ENCODE results near the gene WDR70.

The WDR70 gene

DNA sequence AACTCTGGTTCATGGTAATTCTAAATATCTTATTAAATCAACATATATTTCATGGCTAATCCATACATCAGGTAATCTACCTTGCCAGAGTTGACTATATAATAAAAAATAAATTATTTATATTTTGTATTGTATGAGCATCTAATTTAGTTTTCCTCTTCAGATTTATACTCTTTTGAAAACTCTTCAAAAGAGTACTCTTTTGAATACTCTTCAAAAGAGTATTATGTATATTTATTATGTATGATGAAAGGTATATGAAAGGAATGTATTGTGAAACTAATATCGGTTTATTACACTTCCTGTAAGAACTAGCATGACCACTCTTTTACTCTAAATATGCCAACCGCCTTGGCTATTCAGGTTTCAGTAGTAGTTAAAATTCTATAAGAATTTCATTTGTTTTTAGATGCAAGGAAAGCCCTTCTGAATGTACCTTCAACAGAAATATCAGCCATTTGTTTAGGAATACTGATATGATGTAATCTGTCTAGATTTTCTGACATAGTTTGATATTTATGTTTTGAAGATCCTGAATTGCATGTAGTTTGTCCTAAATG is 178.7 kb downstream of the WDR70 start:
- ChIA-PET POLR2A (no interaction called here), CTCF (interaction anchor here (0.6 kb wide), 1 partner anchor 905 kb away, joined by 4 read pairs; no protein-coding TSS in a partner anchor)
- TF ChIP-seq BHLHE40 (IDR thresholded peaks at IDR 0.05; ENCODE audit: borderline replicate concordance): no peak
- no peak for DNase-seq (ENCODE audit: extremely low spot score)

DNA sequence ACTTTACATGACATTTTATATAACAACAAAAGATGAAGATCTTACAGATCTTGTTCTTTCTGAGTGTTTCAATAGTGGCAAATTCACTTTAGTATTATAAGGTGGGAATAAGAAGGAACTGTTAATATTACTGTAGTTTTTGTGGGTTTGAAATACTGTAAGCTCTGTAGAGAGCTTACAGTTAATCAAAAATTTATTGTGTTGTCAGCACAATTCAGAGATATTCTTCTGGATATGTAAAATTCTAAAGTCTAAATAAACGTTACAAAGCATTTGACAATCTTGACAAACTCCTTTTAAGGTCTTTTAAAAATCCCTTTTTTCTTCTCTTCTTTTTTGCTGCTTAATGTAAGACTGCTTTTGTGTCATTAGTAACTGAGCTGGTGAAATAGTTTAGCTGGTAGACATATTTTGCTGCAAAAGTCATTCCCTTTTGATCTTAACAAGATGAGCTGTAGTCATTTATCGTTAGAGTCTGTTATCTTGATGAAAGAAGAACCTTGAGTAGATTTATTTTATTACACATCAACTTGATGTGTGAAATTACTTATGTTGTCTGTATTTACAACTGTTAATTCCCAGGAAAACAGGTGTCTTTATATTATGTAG is 186.0 kb downstream of the WDR70 start:
- ChIA-PET CTCF (no interaction called here), POLR2A (no interaction called here)
- TF ChIP-seq SUZ12 (IDR thresholded peaks at IDR 0.05) (no peak), ELF4 (IDR thresholded peaks at IDR 0.05) (no peak), CTBP1 (IDR thresholded peaks at IDR 0.05; ENCODE audit: borderline replicate concordance) (no peak), HDGF (IDR thresholded peaks at IDR 0.05; ENCODE audit: borderline replicate concordance) (no peak), NFRKB (IDR thresholded peaks at IDR 0.05) (no peak), BHLHE40 (IDR thresholded peaks at IDR 0.05; ENCODE audit: borderline replicate concordance) (no peak), ARNT (IDR thresholded peaks at IDR 0.05) (no peak), TARDBP (IDR thresholded peaks at IDR 0.05) (no peak), L3MBTL2 (conservative IDR thresholded peaks at IDR 0.05) (no peak), SP1 (IDR thresholded peaks at IDR 0.05) (no peak), FOXK2 (IDR thresholded peaks at IDR 0.05) (no peak), FOXM1 (IDR thresholded peaks at IDR 0.05; ENCODE audit: borderline replicate concordance) (no peak), LEF1 (IDR thresholded peaks at IDR 0.05; ENCODE audit: borderline replicate concordance) (no peak), FOXA1 (IDR thresholded peaks at IDR 0.05) (no peak), ZNF384 (IDR thresholded peaks at IDR 0.05) (no peak)
- TF ChIP-seq, protein P1, sequence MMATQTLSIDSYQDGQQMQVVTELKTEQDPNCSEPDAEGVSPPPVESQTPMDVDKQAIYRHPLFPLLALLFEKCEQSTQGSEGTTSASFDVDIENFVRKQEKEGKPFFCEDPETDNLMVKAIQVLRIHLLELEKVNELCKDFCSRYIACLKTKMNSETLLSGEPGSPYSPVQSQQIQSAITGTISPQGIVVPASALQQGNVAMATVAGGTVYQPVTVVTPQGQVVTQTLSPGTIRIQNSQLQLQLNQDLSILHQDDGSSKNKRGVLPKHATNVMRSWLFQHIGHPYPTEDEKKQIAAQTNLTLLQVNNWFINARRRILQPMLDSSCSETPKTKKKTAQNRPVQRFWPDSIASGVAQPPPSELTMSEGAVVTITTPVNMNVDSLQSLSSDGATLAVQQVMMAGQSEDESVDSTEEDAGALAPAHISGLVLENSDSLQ (IDR thresholded peaks at IDR 0.05): no peak
- DNase-seq (ENCODE audit: extremely low spot score): no peak

DNA sequence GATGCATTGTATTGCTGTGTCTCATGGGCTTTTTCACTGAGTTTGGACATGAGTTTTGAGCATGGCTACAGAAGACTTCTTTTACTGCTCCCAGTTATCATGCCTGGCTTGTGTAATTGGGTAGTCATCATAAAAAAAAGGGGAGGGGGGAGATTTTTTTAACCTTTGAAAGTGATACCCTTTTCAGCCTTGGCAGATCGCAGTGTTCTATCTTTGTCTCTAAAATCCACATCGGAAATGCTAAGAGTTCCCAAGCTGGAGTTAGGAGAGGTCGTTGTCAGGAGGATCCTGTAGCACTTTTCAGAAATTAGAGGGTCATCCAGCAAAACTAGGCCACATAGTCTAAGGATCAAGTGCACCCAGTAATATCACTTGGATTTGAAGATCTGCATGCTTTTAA is 188.4 kb downstream of the WDR70 start:
- TF ChIP-seq ARNT (IDR thresholded peaks at IDR 0.05) (no peak), CTBP1 (IDR thresholded peaks at IDR 0.05; ENCODE audit: borderline replicate concordance) (no peak), FOXK2 (IDR thresholded peaks at IDR 0.05) (no peak), NFRKB (IDR thresholded peaks at IDR 0.05) (no peak), BHLHE40 (IDR thresholded peaks at IDR 0.05; ENCODE audit: borderline replicate concordance) (no peak), HDGF (IDR thresholded peaks at IDR 0.05; ENCODE audit: borderline replicate concordance) (no peak), LEF1 (IDR thresholded peaks at IDR 0.05; ENCODE audit: borderline replicate concordance) (no peak), FOXM1 (IDR thresholded peaks at IDR 0.05; ENCODE audit: borderline replicate concordance) (no peak), SP1 (IDR thresholded peaks at IDR 0.05) (no peak), TARDBP (IDR thresholded peaks at IDR 0.05) (no peak), L3MBTL2 (conservative IDR thresholded peaks at IDR 0.05) (no peak), FOXA1 (IDR thresholded peaks at IDR 0.05) (no peak), ZNF384 (IDR thresholded peaks at IDR 0.05) (no peak)
- TF ChIP-seq, protein P1 (IDR thresholded peaks at IDR 0.05): no peak
- ChIA-PET POLR2A (no interaction called here), CTCF (no interaction called here)
- DNase-seq (ENCODE audit: extremely low spot score): no peak

DNA sequence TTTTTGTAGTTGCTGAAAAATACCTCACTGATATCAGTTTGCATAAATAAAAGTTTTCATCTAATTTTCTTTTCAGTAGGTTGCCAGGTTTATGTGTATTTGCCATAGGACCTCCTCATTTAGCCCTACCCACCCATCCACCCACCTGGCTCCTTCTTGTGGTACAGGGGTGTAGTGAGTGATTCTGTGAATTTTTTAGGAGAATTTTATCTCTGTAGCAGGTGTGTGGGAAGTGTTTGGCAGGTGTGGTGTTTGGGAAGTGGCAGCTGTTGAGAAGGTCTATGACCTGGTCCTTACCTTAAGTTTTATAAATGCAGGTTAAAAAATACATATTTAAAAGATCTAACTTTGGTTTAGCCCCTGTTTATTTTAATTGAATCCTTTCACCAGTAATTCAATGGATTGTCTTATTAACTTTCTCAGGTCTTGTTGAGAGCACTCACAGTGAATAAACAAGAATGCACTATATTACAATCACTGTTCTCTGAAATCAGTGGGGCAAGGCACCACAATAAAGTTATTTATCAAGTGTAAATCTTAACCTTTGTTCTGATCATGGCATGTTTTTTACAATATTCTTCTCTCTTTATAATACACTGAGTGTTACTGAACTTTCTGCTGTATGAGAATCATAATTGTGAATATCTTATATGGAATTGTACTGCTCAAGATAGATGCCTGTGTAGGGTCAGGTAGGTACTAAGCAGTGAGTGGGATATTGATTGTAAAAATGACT is 189.1 kb downstream of the WDR70 start:
- DNase-seq (ENCODE audit: extremely low spot score): no peak
- ChIA-PET CTCF (no interaction called here), POLR2A (no interaction called here)
- TF ChIP-seq CTBP1 (IDR thresholded peaks at IDR 0.05; ENCODE audit: borderline replicate concordance) (no peak), NFRKB (IDR thresholded peaks at IDR 0.05) (no peak), SP1 (IDR thresholded peaks at IDR 0.05) (no peak), ARNT (IDR thresholded peaks at IDR 0.05) (no peak), FOXM1 (IDR thresholded peaks at IDR 0.05; ENCODE audit: borderline replicate concordance) (no peak), BHLHE40 (IDR thresholded peaks at IDR 0.05; ENCODE audit: borderline replicate concordance) (no peak), SUZ12 (IDR thresholded peaks at IDR 0.05) (no peak), LEF1 (IDR thresholded peaks at IDR 0.05; ENCODE audit: borderline replicate concordance) (no peak), FOXK2 (IDR thresholded peaks at IDR 0.05) (no peak)
- TF ChIP-seq, protein P1 (IDR thresholded peaks at IDR 0.05): no peak

DNA sequence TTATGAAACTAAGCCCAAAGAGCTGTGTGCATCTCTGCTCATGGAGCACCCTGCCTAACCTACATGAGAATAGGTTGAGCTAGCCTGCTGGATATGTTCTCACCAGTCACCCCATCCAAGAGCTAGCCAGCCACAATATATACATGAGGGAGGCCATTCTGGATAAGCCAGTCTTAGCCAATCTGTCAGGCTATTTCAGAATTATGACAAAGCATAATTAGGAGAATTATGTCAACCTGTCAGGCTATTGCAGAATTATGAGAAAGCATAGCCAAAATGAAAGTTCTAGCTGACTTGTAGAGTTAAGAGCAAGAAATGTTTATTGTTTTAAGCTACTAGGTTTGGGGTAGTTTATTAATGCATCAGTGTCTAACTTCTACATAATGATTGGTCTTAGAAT is 189.8 kb downstream of the WDR70 start:
- ChIA-PET POLR2A (no interaction called here), CTCF (no interaction called here)
- DNase-seq (ENCODE audit: extremely low spot score): no peak
- no peak for TF ChIP-seq NFRKB (IDR thresholded peaks at IDR 0.05)
- TF ChIP-seq LEF1 (IDR thresholded peaks at IDR 0.05; ENCODE audit: borderline replicate concordance): no peak
- no peak for TF ChIP-seq HDGF (IDR thresholded peaks at IDR 0.05; ENCODE audit: borderline replicate concordance)
- TF ChIP-seq, protein P1 (IDR thresholded peaks at IDR 0.05): no peak
- TF ChIP-seq CTBP1 (IDR thresholded peaks at IDR 0.05; ENCODE audit: borderline replicate concordance): no peak
- TF ChIP-seq ELF4 (IDR thresholded peaks at IDR 0.05): no peak
- no peak for TF ChIP-seq FOXA1 (IDR thresholded peaks at IDR 0.05)
- TF ChIP-seq FOXK2 (IDR thresholded peaks at IDR 0.05): no peak
- no peak for TF ChIP-seq ZNF384 (IDR thresholded peaks at IDR 0.05)
- TF ChIP-seq L3MBTL2 (conservative IDR thresholded peaks at IDR 0.05): no peak
- TF ChIP-seq TARDBP (IDR thresholded peaks at IDR 0.05): no peak
- no peak for TF ChIP-seq BHLHE40 (IDR thresholded peaks at IDR 0.05; ENCODE audit: borderline replicate concordance)
- TF ChIP-seq SUZ12 (IDR thresholded peaks at IDR 0.05): no peak
- TF ChIP-seq FOXM1 (IDR thresholded peaks at IDR 0.05; ENCODE audit: borderline replicate concordance): no peak
- no peak for TF ChIP-seq SP1 (IDR thresholded peaks at IDR 0.05)
- TF ChIP-seq ARNT (IDR thresholded peaks at IDR 0.05): no peak

Data from HEK293T (cell line).